H1 (cell line): ENCODE results near the gene KPNA1. TPM values are rescaled to one million over a fixed set of nuclear protein-coding genes. Genes with fewer than 3 reads are reported as not detected.

Source experiments
- CTCF ChIA-PET: fragments of 300-600 bp; sonication (Branson Sonifier 250); formaldehyde crosslinking; loops from one replicate; lab custom pipeline; 2021; ENCODE audit not compliant: partially characterized antibody; lab: Charles Lee
- POLR2A ChIA-PET: fragments of 300-600 bp; sonication (Branson Sonifier 250); formaldehyde crosslinking; loops from one replicate; lab custom pipeline; 2021; ENCODE audit warnings: inconsistent platforms; ENCODE audit not compliant: partially characterized antibody; lab: Charles Lee
- DNase-seq, 2 experiments: peaks; one replicate each; pipeline versions ENCODE4 v3.0.0 to v3.0.0-alpha.2; 2010 to 2022; ENCODE audit warnings: low spot score in 2 of 2, low read depth in 1 of 2, mixed read lengths in 1 of 2
- FAIRE-seq: peaks from 2 replicates; lab custom pipeline; 2011; peaks lifted over from hg19 to GRCh38; lab: Jason Lieb, UNC
- H2AFZ ChIP-seq: 2 replicates; pipeline ENCODE4 v1.8.1; 2012; ENCODE audit warnings: low read length, inconsistent platforms
- H2AK5ac ChIP-seq: 2 replicates; pipeline ENCODE4 v1.6.1; 2013; ENCODE audit warnings: low read depth, low read length
- H2BK120ac ChIP-seq: replicated peaks from 2 replicates; pipeline ENCODE3; 2013; ENCODE audit warnings: low read depth, low read length, inconsistent platforms
- H2BK12ac ChIP-seq: 2 replicates; pipeline ENCODE4 v1.6.1; 2013; ENCODE audit warnings: low read depth, low read length
- H2BK15ac ChIP-seq: 2 replicates; pipeline ENCODE4 v1.6.1; 2013; ENCODE audit warnings: low read length
- H2BK20ac ChIP-seq: 2 replicates; pipeline ENCODE4 v1.6.1; 2013; ENCODE audit warnings: low read length
- H2BK5ac ChIP-seq: 2 replicates; pipeline ENCODE4 v1.6.1; 2013; ENCODE audit warnings: low read depth, low read length
- H3K14ac ChIP-seq: 2 replicates; pipeline ENCODE4 v1.6.1; 2013; ENCODE audit warnings: inconsistent platforms; ENCODE audit not compliant: insufficient read length
- H3K18ac ChIP-seq: 2 replicates; pipeline ENCODE4 v1.6.1; 2013; ENCODE audit warnings: low read length; ENCODE audit errors: extremely low read depth
- H3K23ac ChIP-seq: 2 replicates; pipeline ENCODE4 v1.6.1; 2013; ENCODE audit warnings: inconsistent platforms; ENCODE audit not compliant: insufficient read length
- H3K23me2 ChIP-seq: 2 replicates; pipeline ENCODE4 v1.6.1; 2013; ENCODE audit warnings: low read depth, low read length
- H3K27ac ChIP-seq: 2 replicates; pipeline ENCODE4 v1.6.1; 2011; ENCODE audit warnings: low read depth, low read length, inconsistent platforms
- H3K27me3 ChIP-seq, 4 experiments: replicated peaks in 1 of 4; 1 replicate in 1 of 4; 2 replicates in 3 of 4; pipeline versions ENCODE4 v1.6.1 to v1.8.1; 2011 to 2013; ENCODE audit warnings: low read length in 3 of 4, mild to moderate bottlenecking in 3 of 4, inconsistent platforms in 2 of 4, mixed read lengths in 2 of 4, moderate library complexity in 1 of 4; ENCODE audit not compliant: control insufficient read depth in 3 of 4, insufficient read depth in 3 of 4; ENCODE audit errors: extremely low read depth in 1 of 4
- H3K36me3 ChIP-seq, 4 experiments: 2 replicates each; pipeline versions ENCODE4 v1.6.1 to v1.8.1; 2011 to 2013; ENCODE audit warnings: mild to moderate bottlenecking in 4 of 4, low read length in 3 of 4, moderate library complexity in 2 of 4, control low read depth in 1 of 4, inconsistent platforms in 1 of 4; ENCODE audit not compliant: insufficient read depth in 4 of 4, control insufficient read depth in 2 of 4
- H3K4ac ChIP-seq: replicated peaks from 2 replicates; pipeline ENCODE3; 2013; ENCODE audit warnings: low read length, low read depth, mixed read lengths, inconsistent platforms; ENCODE audit not compliant: insufficient read length
- H3K4me1 ChIP-seq, 4 experiments: replicated peaks in 1 of 4; 1 replicate in 1 of 4; 2 replicates in 3 of 4; pipeline versions ENCODE4 v1.6.1 to v1.8.1; 2011 to 2013; ENCODE audit warnings: low read length in 3 of 4, inconsistent platforms in 2 of 4, mixed read lengths in 1 of 4; ENCODE audit not compliant: insufficient read depth in 4 of 4, control insufficient read depth in 3 of 4
- H3K4me2 ChIP-seq, 2 experiments: 2 replicates each; pipeline versions ENCODE4 v1.6.1 to v1.8.1; 2011 to 2013; ENCODE audit warnings: low read depth in 2 of 2, low read length in 2 of 2, control low read depth in 1 of 2, inconsistent platforms in 1 of 2, mild to moderate bottlenecking in 1 of 2; ENCODE audit not compliant: insufficient read depth in 1 of 2
- H3K4me3 ChIP-seq, 4 experiments: fragments of 200-600, 300-600 bp in 1 of 4; sonication (generic), shearing (Covaris generic), sonication (Bioruptor Twin) in 1 of 4; 2 replicates each; pipeline versions ENCODE4 v1.5.1 to v1.8.1; 2011 to 2016; ENCODE audit warnings: low read length in 4 of 4, low read depth in 3 of 4, control low read depth in 2 of 4, inconsistent platforms in 2 of 4, mild to moderate bottlenecking in 2 of 4, mixed read lengths in 1 of 4, moderate library complexity in 1 of 4; ENCODE audit not compliant: insufficient read depth in 2 of 4; ENCODE audit errors: extremely low read depth in 1 of 4
- H3K56ac ChIP-seq: replicated peaks from 2 replicates; pipeline ENCODE3; 2013; ENCODE audit warnings: low read depth, mild to moderate bottlenecking, mixed read lengths, low read length, inconsistent platforms; ENCODE audit not compliant: insufficient read length
- H3K79me1 ChIP-seq: 2 replicates; pipeline ENCODE4 v1.6.1; 2013; ENCODE audit warnings: low read depth, low read length, control low read depth
- H3K79me2 ChIP-seq, 2 experiments: 2 replicates each; pipeline versions ENCODE4 v1.6.1 to v1.8.1; 2012 to 2013; ENCODE audit warnings: low read length in 2 of 2, mild to moderate bottlenecking in 2 of 2, inconsistent platforms in 1 of 2; ENCODE audit not compliant: insufficient read depth in 2 of 2, control insufficient read depth in 1 of 2
- H3K9ac ChIP-seq, 4 experiments: replicated peaks in 1 of 4; 1 replicate in 1 of 4; 2 replicates in 3 of 4; pipeline versions ENCODE4 v1.6.1 to v1.8.1; 2011 to 2013; ENCODE audit warnings: low read depth in 3 of 4, low read length in 3 of 4, control low read depth in 2 of 4, mild to moderate bottlenecking in 2 of 4, moderate library complexity in 2 of 4, inconsistent platforms in 1 of 4; ENCODE audit errors: extremely low read depth in 1 of 4
- H3K9me3 ChIP-seq, 2 experiments: 2 replicates each; pipeline versions ENCODE4 v1.6.1 to v1.8.1; 2012 to 2013; ENCODE audit warnings: mild to moderate bottlenecking in 2 of 2, moderate library complexity in 2 of 2, control low read depth in 1 of 2, inconsistent platforms in 1 of 2, low read depth in 1 of 2, low read length in 1 of 2, mixed read lengths in 1 of 2; ENCODE audit not compliant: insufficient read depth in 2 of 2
- H4K20me1 ChIP-seq, 2 experiments: replicated peaks in 1 of 2; 2 replicates each; pipeline versions ENCODE3 to v1.8.1; 2011 to 2013; ENCODE audit warnings: inconsistent platforms in 2 of 2, low read length in 2 of 2, mild to moderate bottlenecking in 1 of 2; ENCODE audit not compliant: insufficient read depth in 2 of 2, control insufficient read depth in 1 of 2
- H4K5ac ChIP-seq: 2 replicates; pipeline ENCODE4 v1.6.1; 2013; ENCODE audit warnings: low read length, low read depth, mixed read lengths, inconsistent platforms; ENCODE audit not compliant: insufficient read length
- H4K8ac ChIP-seq: 2 replicates; pipeline ENCODE4 v1.8.0; 2013; ENCODE audit warnings: mild to moderate bottlenecking, moderate library complexity, low read length, inconsistent platforms; ENCODE audit not compliant: insufficient read depth; ENCODE audit errors: extremely low read depth
- H4K91ac ChIP-seq: replicated peaks from 2 replicates; pipeline ENCODE3; 2013; ENCODE audit warnings: low read length, mixed read lengths, inconsistent platforms; ENCODE audit not compliant: insufficient read length
- CBX5 ChIP-seq: fragments of 300-800, 300-1000 bp; sonication (generic); IDR thresholded peaks from 2 replicates; pipeline ENCODE4 v1.7.1; 2016; ENCODE audit warnings: antibody characterized with exemption, low read length, low read depth
- CHD2 ChIP-seq: IDR thresholded peaks from 2 replicates; pipeline ENCODE4 v1.6.1; 2012; ENCODE audit warnings: low read length, improper control_type of control experiment
- EP300 ChIP-seq, 2 experiments: IDR thresholded peaks; 1 replicate in 1 of 2; 2 replicates in 1 of 2; pipeline ENCODE4 v1.6.1; 2011 to 2012; ENCODE audit warnings: low read depth in 2 of 2, low read length in 2 of 2, mild to moderate bottlenecking in 2 of 2, borderline replicate concordance in 1 of 2, inconsistent platforms in 1 of 2, moderate library complexity in 1 of 2
- KDM5A ChIP-seq: fragments of 200-600 bp; IDR thresholded peaks from 2 replicates; pipeline ENCODE4 v1.7.1; 2012; ENCODE audit warnings: mild to moderate bottlenecking, low read length, inconsistent platforms, mixed read lengths
- PHF8 ChIP-seq: fragments of 200-600 bp; sonication (generic); conservative IDR thresholded peaks from 2 replicates; pipeline ENCODE4 v1.7.1; 2012; ENCODE audit warnings: low read depth, mild to moderate bottlenecking, inconsistent platforms, low read length, moderate library complexity
- POLR2AphosphoS5 ChIP-seq: IDR thresholded peaks from 2 replicates; pipeline ENCODE4 v1.6.1; 2011; ENCODE audit warnings: low read depth, low read length
- RAD21 ChIP-seq, 2 experiments: IDR thresholded peaks in 1 of 2; conservative IDR thresholded peaks in 1 of 2; 2 replicates each; pipeline ENCODE4 v1.6.1; 2011; ENCODE audit warnings: low read depth in 2 of 2, low read length in 2 of 2, improper control_type of control experiment in 1 of 2, inconsistent platforms in 1 of 2, mild to moderate bottlenecking in 1 of 2, moderate library complexity in 1 of 2
- RXRA ChIP-seq: IDR thresholded peaks from 2 replicates; pipeline ENCODE4 v1.6.1; 2011; ENCODE audit warnings: low read depth, mild to moderate bottlenecking, low read length, moderate library complexity; ENCODE audit not compliant: insufficient read depth
- WGBS, 2 experiments: shearing (Covaris generic) in 1 of 2; methylation state at CpG; one replicate each; pipeline versions ENCODE4 v1.1.6 to v1.1.7; 2013 to 2015; ENCODE audit warnings: low lambda C conversion rate in 2 of 2, mixed read lengths in 2 of 2, inconsistent platforms in 1 of 2, low coverage in 1 of 2, missing lambda C conversion rate in 1 of 2; ENCODE audit not compliant: insufficient replicate concordance in 2 of 2, insufficient coverage in 1 of 2, insufficient read length in 1 of 2; ENCODE audit errors: extremely low coverage in 1 of 2, missing lambda C conversion rate in 1 of 2; 5-methylcytosine and 5-hydroxymethylcytosine counted together
- polyA plus RNA-seq, 7 experiments: library from polyadenylated mRNA; depleted of rRNA in 3 of 7; stranded (reverse) in 5 of 7; unstranded in 2 of 7; fragments of >200 nt in 5 of 7; fragments of 200-250 nt in 2 of 7; gene quantifications; 1 replicate in 5 of 7; 2 replicates in 1 of 7; 4 replicates in 1 of 7; pipeline versions ENCODE4 v1.2.1 to v1.2.3, GENCODE V29; 2011 to 2013; ENCODE audit warnings: missing spikeins in 2 of 7, mixed read lengths in 2 of 7
- total RNA-seq: library from RNA; stranded (reverse); fragmentation: NEBNext Ultra II Directional; extraction: Animal tissue kit (Norgen Biotek cat#: 25700); gene quantifications from 2 replicates; pipeline ENCODE4 v1.2.1, GENCODE V29; 2021
- TF ChIP-seq, protein P1 (sequence below): IDR thresholded peaks from 2 replicates; pipeline ENCODE4 v1.6.1; 2012; ENCODE audit warnings: inconsistent platforms

KPNA1 gene
- total and polyA plus RNA-seq, 2 of the 8 experiments (the other 6 are each of a cell fraction or from before 2014, with no cell fraction given) = 14.8 to 63.0 TPM

DNA sequence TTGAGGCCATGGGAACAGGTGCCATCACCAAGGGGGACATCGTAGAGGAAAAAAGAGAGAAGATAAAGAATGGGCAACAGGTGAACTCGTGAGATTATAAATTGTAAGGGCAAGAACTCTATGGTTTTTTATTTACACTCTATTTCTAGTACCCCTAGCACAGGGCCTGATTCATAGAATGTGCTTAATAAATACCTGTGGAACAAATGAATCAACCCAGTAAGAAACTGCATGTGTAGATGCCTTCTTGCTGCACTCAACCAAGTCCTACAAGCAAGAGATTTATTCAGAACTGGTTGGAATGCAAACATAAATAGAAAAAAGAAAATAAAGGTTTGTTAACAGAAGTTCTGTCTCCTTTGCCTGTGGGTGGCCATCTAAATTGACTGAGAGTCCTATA lies 18.7 kb upstream of the KPNA1 start:
- CTCF ChIA-PET = interaction anchor here (1.0 kb wide), 1 partner anchor 21 kb away, joined by 4 read pairs; no protein-coding TSS in a partner anchor
- POLR2A ChIA-PET = no interaction called here

More for the DNA sequence above, 18.7 kb upstream of the KPNA1 start:
- H4K91ac ChIP-seq = no peak overlapping the region
- no peak overlapping the region for H2BK5ac ChIP-seq
- no peak overlapping the region for H3K9ac ChIP-seq
- no peak overlapping the region for H3K14ac ChIP-seq
- H3K27me3 ChIP-seq = no peaks in the 10 kb centered on the region
- no peak overlapping the region for H4K8ac ChIP-seq
- H2AFZ ChIP-seq = no peak overlapping the region
- no peak overlapping the region for H3K4me3 ChIP-seq
- no peak overlapping the region for H3K23ac ChIP-seq
- no peak overlapping the region for H3K4ac ChIP-seq
- H2BK15ac ChIP-seq = no peak overlapping the region
- no peak for TF ChIP-seq PHF8
- TF ChIP-seq, protein P1, sequence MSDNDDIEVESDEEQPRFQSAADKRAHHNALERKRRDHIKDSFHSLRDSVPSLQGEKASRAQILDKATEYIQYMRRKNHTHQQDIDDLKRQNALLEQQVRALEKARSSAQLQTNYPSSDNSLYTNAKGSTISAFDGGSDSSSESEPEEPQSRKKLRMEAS = no peak
- no peak for TF ChIP-seq RXRA
- TF ChIP-seq KDM5A = no peak
- no peak for TF ChIP-seq POLR2AphosphoS5
- TF ChIP-seq EP300 (IDR thresholded peaks at IDR 0.05; ENCODE audit: borderline replicate concordance in 1 of 2, low read depth in 2 of 2, low read length in 2 of 2) = no peak
- no peak for TF ChIP-seq RAD21 (IDR thresholded peaks at IDR 0.05 in 1 of 2, conservative IDR thresholded peaks at IDR 0.05 in 1 of 2; ENCODE audit: low read depth in 2 of 2, low read length in 2 of 2)
- TF ChIP-seq CBX5 = no peak
- TF ChIP-seq CHD2 = no peak
- TF ChIP-seq, all 59 proteins: peak for 0
- Histone ChIP-seq H3K36me3 (no peaks in the 10 kb centered on the region), H2BK12ac (no peak overlapping the region), H3K18ac (no peak overlapping the region), H3K23me2 (no peaks in the 10 kb centered on the region), H3K9me3 (no peaks in the 10 kb centered on the region; a peak in 1 of 4 replicates), H4K5ac (no peak overlapping the region), H2BK120ac (no peak overlapping the region), H2BK20ac (no peak overlapping the region), H3K79me1 (no peaks in the 10 kb centered on the region), H3K4me1 (peaks cover 0 to 7% (median 2%) of the 10 kb centered on the region in 4 experiments; a peak in 3 of 7 replicates), H3K56ac (no peak overlapping the region), H4K20me1 (no peaks in the 10 kb centered on the region), H3K79me2 (no peaks in the 10 kb centered on the region), H2AK5ac (no peak overlapping the region), H3K4me2 (no peak overlapping the region), H3K27ac (no peak overlapping the region)
- no peak for DNase-seq
- no peak for FAIRE-seq
- 91% methylated on average over 2 of the region's 2 CpGs; no CpG with 5 or more reads in 1 of the 2 experiments for WGBS, 2 experiments
